HG02938 (cell line): ENCODE measurements around the gene CACNG4.
"Not testable (repeated sequence)": the region's sequence is repeated elsewhere in the genome, so short reads cannot be mapped to it uniquely, and the experiment has no call there.

ENCODE experiments used
- ATAC-seq: cut with Tn5 transposase; IDR thresholded peaks from one replicate; pipeline ENCODE4 v1.9.1; 2021; ENCODE audit warnings: mild to moderate bottlenecking, moderate library complexity; ENCODE audit not compliant: unreplicated experiment

Gene CACNG4

DNA sequence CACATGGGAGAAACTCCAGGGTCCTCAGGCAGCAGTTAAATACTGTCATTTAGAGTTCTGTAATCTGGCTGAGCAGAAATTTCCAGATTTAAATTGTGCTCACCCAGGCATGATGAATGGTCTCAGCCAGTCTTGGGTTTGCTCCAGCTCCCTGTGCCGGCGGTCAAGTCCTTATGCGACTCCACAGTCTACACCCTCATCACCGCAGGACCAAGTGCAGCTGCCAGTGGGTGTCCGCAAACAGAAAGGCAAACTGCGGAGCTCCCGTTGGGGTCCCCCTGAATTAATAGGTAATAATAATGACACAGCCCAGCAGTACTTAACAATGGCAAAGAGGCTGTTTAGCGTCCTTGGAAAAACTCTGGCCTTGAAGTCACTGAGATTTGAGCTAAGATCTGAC is 3.9 kb upstream of the CACNG4 start:
- no peak for ATAC-seq

DNA sequence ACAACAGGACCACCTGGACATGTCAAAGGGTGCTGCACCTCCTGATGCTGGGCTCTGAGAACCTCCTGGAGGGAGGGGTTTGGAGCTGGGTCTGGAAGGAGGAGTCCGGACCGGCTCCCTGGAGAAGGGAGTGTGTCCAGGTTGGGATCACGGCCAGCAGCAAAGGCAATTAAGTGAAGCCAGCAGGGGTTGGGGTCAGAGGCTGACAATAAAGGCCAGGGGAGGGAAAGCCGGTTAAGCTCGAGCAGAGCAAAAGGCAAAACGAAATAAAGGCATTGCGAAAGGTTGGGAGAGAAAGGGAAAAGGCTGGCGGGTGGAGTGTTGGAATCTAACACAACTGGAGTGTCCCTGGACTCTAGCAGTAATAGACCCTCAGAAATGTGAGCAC is 992 bp upstream of the CACNG4 start:
- ATAC-seq = no peak

DNA sequence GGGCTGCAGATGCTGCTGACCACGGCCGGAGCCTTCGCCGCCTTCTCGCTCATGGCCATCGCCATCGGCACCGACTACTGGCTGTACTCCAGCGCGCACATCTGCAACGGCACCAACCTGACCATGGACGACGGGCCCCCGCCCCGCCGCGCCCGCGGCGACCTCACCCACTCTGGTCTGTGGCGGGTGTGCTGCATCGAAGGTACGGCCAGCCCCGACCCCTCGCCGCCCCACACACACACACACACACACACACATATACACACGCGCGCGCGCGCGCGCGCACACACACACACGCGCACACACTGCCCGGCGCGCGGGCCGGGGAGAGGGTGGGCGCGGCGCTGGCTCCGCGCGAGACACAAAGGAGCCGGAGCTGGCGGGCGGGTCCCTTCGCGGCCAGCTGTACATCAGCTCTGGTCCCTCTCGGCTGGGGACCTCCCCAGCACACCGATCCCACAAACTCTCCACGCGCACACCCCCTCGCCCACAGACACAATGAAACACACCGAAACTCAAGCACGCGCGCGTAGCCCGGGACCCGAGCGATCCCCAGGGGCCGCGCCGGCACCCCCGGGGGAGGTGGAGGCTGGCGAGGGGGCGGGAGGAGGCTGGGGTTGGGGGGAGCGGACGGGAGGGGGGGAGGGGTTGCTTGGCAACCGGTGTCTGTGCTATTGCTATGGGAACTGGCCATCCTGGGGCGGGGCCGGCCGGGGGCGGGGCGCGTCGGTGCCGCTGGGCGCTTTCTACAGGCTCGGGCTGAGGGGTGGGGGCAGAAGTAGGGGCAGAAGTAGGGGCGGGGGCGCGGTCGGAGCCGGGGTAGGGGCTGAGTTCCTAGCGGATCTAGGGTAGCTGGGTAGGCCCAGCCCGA is 658 bp downstream of the CACNG4 start:
- no peak for ATAC-seq

DNA sequence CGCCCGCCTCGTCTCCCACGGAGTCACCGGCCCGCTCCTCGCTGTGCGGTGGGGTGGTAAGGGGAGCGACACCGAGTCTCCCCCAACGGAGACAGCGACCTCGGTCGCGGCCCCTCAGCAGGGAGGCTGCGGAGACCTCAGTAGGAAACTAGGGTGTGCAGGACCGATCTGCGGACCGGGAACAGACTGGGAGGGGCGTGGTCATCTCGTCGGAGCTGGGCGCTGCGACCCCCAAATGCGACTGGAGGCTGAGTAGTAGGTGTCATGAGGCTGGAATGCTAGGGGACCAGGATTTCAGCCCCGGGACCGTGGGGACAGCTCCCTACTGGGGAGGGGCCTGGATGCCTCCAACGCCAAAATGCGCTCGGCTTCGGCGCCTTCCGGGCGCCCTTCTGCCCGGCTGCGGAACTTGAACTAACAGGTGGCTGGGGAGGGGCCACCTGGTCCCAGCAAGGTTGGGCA is 1.3 kb downstream of the CACNG4 start:
- no peak for ATAC-seq

DNA sequence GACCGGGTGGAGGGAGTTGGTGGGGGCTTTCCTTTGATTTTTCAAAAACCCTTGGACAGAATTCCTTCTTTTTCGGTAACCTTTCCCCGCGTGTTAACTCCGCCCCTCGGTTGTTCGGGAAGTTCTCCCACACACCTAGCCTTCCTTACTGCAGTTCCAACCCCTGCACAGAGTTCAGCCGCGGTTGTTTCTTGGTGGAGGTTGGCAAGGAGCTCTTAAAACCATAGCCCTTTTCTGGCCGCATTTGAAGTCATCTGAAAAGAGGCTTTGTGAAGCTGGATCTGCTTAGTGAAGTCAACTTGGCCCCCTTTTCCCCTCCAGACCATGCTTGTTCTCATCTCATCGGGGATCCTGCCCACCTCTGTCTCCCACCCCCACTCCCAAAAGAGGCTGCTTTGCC is 1.8 kb downstream of the CACNG4 start:
- ATAC-seq = no peak

DNA sequence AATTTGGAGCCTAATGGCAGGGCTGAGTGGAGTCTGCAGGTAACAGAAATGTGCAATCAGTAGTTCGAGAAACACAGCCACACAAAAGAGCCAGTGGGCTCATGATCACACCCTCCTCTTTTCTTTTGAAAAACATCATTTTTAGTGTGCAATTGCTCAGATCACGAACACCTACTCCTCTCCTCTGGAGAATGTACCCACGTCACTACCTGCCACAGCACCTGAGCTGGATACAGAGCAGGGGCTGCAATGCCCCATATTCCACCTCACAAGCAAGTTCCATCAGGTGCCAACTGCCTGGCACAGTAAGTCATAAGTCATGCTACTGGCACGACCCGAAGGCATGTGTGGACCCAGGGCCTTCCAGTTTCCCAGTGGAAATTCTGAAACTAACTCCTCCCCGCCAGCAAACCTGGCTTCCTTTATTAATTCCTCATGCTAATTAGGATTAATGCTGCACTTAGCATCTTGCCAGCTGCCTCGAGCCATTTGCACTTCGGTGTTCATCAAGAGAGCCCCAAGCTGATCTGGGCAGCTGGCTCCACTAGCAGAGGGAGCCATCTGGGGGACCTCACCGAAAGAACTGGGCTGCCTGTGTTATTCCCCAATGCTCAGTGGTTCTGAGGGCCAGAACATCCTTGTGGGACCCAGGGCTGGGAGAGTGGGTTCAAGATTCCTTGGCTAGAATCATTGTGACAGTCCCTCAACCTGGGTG is 2.4 kb downstream of the CACNG4 start:
- ATAC-seq = no peak

DNA sequence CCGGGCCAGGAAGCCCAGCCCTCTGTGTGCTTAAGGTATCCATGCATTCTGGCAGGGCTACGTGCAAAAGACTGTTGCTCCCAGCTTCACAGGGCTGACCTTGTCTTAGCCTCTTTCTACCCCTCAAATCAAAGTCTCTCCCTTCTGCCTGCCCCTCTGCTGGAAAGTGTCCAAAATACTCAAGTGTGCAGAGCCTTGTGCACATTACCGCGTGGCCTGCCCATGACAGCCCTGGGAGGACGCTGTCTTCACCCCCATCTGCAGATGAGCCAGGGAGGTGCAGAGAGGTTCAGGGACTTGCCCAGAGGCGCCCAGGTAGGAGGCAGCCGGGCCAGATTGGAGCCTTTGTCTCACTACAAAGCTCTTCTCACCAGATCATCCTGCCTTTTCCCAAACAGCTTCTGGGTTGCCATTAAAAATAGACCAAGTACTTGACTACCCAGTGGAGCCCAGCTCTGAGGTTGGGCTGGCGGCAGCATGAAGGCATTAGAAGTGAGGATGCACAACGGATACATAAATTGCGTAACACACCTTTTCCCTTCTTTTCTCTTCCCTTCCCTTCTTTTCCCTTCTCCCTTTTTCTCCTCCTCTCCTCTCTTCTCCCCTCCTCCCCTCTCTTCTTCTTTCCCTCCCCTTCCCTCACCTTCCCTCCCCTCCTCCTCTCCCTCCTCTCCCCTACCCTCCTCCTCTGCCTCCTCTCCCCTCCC is 3.5 kb downstream of the CACNG4 start:
- no peak for ATAC-seq

DNA sequence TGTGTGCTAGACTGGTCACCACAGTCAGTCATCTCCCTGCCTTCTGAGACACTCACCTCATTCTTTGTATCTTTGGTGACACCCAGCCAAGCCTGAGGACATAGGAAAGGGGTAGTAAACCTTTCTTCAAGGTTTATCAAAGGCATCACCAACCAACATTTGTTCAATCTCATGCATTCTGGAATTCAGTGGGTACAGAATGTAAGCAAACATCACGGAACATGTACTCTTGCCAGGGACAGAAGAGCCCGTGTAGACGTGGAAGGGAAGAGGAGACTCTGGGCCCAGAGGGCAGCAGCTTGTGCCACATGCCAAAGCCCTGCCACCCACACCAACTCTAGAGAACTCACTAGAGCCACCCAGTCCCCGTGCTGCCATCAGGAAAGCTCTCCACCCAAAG is 4.4 kb downstream of the CACNG4 start:
- ATAC-seq = no peak

DNA sequence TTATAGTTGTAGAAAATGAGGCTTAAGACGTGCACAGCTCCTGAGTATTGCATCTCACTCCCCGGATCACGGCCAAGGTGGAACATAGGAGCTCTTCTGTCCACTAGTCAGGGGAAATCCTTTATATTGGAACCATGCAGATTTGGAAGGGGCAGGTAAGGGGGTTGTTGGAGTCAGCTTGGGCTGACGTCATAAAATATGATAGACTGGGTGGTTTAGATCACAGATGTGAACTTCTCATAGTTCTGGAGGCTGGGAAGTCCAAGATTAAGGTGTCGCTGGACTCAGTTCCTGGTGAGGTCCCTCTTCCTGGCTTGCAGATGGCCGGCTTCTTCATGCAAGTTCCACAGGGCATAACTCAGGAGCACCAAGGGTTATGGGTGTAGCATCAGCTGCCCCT is 5.6 kb downstream of the CACNG4 start:
- ATAC-seq = no peak

DNA sequence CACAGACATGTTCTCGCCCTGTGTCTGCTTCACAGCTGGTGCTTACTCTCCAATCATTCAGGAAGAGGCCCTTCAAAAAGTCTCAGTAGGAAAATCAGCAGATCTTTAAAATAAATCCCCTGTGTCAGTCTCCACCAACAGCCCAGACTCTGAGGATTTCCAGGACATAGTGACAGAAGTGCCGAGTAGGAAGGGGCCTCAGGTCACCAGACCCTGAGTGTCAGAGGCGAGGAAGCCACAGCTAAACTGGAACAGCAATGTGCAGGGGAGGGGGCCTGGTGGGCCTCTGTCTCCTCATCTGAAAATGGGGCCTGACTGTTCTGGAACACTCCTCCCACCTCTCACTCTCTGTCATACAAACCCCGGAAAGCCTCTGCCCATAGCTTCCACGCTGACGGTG is 6.3 kb downstream of the CACNG4 start:
- ATAC-seq = no peak

DNA sequence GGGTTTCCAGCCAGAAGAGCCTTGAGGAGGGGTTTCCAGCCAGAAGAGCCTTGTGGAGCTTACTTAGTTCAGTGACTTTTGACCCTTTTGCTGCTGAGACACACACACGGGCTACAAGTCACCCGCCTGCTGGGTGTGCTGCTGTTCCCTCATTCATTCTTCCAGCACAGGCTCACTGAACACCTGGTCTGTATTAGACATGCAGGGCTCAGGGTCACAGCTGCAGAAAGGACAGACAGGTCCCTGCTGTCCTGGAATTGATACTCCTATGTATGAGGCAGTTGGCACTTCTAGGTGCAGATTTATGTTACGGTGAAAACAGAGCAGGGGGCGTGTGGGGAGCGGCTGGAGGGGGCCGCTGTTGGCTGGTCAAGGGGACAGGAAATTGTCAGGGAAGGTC is 6.8 kb downstream of the CACNG4 start:
- ATAC-seq = no peak

DNA sequence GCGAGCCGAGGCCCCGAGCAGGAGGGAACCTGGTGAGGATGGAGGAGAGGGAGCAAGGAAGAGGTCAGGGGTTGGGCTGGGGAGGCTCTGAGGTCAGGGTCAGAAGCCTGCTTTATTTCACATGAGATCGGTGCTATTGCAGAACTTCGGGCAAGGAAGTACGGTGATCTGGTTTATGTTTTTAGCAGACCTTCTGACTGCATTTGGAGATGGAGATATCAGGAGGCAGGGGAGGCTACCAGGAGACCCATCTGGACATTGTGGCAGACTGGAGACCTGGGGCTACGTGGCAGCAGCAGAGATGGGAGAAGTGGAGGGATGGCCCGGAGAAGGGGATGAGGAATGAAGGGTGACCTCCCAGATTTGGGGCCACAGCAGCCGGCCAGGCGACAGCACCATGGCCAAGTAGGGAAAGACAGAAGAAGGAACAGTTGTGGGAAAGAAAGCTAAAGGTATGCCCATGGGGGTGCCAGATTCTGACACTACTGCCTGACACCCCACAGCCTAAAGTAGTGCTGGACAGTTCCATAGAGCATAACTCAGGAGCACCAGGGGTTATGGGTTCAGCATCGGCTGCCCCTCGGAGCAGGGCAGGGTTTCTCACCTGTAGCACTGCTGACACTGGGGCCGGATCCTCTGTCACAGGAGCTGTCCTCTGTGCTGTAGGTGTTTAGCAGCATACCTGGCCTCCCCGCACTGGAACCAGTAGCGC is 7.4 kb downstream of the CACNG4 start:
- ATAC-seq = no peak

DNA sequence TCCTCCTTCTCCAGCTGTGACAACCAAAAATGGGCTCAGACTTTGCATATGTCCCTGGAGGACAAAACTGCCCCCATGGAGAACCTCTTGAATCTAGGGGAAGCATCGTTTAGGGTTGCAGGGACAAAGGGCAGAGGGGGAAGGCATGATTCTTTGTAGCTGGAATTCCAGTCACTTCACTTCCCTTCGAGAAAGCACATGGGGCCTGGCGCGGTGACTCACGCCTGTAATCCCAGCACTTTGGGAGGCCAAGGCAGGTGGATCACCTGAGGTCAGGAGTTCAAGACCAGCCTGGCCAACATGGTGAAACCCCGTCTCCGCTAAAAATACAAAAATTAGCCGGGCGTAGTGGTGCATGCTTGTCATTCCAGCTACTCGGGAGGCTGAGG is 7.9 kb downstream of the CACNG4 start:
- not testable (repeated sequence) for ATAC-seq

DNA sequence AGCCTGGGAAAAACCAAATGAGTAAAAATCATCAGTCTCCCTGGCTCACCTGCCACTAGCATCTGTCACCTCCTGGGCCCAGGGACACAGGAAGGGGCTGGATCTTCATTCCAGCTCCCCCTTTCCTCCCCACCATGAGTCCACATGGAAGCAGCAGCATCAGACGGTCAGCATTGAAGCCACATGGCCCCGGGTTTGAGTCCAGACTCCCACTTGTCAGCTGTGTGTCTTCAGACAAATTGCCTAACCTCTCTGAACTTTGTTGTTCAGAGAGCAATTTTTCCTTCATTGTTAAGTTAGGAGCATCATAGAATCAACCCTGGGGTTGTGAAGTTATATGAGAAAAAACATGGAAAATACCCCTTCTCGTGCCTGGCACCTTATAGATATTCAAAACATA is 10.7 kb downstream of the CACNG4 start:
- no peak for ATAC-seq

DNA sequence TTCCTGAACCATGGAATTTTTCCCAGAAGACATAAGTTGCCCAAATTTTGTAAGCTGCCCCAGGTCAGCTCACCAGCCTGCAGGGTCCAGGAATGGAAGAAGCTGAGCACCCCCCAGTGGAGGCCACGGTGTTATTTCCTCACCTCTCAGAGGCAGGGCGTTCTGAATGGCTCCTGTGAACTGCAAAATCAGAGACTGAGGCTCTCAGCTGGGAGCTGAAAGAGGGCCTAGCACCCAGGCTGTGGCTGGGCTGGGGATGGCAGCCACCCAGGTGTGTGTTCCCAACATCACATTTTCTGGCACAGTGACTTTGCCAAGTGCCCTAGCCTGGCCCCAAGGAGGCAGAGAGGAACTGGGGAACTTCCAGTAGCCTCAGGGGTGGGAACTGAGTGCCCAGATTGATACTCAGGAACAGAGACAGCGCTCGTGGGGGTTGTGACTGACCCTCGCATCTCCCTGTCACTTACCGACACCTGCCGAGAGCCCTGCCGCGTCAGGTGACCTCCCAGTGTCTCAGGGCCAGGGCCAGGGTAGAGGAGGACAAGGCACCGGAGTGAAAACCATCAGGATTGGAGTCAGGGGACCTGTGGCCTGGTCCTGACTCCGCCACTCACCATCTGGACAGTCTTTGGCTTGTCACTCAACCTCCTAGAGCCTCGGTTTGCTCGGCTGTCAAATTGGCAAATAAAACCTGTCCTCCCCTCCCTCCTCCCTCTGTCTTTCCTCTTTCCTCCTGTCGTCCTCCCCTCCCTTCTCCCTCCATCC is 11.3 kb downstream of the CACNG4 start:
- no peak for ATAC-seq

DNA sequence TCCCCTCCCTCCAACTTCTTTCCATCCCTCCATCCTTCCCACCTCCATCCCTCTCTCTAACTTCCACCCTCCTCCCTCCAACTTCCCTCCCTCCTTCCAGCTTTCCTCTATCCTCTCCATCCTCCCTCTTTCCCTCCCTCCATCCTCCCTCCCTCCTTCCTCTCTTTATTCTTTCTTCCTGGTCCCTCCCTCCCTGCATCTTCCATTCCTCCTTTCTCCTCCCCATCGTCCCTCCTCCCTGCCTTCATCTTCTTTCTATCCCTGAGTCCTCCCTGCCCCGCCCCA is 11.8 kb downstream of the CACNG4 start:
- ATAC-seq = no peak

DNA sequence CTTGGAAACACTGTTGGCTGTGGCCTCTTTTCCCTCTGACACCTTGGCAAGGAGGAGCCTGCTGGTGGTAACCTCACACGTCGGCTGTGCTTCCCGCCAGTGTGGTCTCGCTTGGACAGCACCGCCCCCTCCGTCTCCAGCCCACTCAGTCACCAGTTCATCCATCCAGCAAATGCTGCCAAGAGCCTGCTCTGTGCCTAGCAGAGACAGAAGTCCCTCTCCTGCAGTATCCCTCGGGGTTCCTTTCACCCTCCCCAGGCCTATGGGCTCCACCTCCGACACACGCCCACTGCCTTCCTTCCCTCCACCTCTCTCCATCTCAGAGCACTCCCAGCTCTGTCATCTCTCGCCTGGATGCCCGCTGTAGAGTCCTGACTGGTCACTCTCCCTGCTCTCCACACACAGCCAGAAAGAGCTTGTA is 12.3 kb downstream of the CACNG4 start:
- no peak for ATAC-seq

DNA sequence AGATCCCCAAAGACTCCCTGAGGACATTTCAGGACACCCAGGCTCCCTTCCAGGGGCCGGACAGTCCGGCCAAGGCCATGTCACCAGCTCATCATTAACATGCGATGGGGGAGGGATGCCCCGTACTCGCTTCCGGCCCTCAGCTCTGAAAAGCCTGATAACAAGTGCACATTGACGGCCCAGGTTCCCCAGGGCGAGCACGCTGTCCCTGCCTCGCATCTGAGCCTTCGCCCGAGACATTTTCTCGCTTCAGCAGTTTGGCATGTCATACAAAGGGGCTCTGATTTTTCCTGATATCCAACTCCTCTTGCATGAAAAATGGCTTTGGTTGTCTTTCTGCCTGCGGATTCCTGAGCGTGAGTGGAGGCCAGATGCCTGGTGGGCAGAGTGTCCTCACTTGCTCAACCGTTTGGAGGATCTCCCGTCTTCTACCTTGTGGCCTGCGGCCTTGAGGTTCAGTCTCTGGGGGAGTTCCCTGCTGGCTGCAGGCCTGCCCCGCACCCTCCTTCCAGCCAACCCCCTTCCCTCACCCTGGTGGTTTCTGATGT is 14.1 kb downstream of the CACNG4 start:
- ATAC-seq = no peak

DNA sequence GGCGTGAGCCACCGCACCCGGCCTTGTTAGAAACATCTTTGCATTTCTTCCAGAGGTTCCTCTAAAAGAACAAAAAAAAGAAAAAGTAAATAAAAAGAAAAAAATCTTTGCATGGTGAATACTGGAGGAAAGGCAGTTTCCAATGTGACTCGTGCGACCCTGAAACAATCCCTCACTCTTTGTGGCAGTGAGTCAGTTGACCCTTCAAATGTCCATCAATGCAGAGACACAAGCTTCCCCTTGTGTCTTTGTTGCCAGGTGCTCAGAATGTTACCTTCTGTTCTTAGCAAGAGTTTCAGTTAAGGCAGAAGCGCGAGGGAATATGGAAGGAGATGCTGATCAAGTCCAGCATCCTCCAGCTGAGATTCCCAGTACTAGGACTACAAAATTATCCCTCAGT is 16.4 kb downstream of the CACNG4 start:
- no peak for ATAC-seq

DNA sequence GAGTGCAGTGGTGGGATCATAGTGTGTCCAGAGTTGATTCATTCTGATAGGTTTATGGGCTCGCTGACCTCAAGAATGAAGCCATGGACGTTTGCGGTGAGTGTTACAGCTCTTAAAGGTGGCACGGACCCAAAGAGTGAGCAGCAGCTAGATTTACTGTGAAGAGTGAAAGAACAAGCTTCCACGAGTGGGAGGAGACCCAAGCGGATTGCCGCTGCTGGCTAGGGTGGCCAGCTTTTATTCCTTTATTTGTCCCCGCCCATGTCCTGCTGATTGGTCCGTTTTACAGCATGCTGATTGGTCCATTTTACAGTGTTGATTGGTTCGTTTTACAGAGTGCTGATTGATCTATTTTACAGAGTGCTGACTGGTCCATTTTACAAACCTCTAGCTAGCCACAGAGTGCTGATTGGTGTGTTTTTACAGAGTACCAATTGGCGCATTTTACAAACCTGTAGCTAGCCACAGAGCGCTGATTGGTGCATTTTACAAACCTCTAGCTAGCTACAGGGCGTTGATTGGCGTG is 17.5 kb downstream of the CACNG4 start:
- no peak for ATAC-seq
